ENCODE results near the gene PTPRT. TPM values are rescaled to one million over a fixed set of nuclear protein-coding genes. Genes with fewer than 3 reads are reported as not detected.

PTPRT gene
- total and polyA plus RNA-seq, 11 donors = 0.04 to 2.5 (median 0.25) TPM; not detected in 2

- WGBS, 4 donors = 1 to 2% (median 1%) methylated on average over 15 to 64 of the region's 64 CpGs
- Histone ChIP-seq H3K36me3 (no peaks in the 10 kb centered on the region), H3K9me3 (no peaks in the 10 kb centered on the region), H3K4me3 (peak overlapping the region in 8 of 12 donors; percentile 25 to 47 (median 36)), H3K27ac (no peak overlapping the region), H3K27me3 (peaks cover 9 to 81% (median 47%) of the 10 kb centered on the region in 9 donors), H3K4me1 (peaks cover 0 to 22% (median 5%) of the 10 kb centered on the region in 12 donors)
- DNase-seq (no peak), ATAC-seq (peak in 1 of 4 donors; percentile 27)
- intact Hi-C loops (cut with DNase I) = loop anchor here (2.0 to 10.0 kb wide), 8 partner anchors 654 to 1452 kb away; no protein-coding TSS in a partner anchor
- TF ChIP-seq CTCF (IDR thresholded peaks at IDR 0.05) = no peak
- no peak for TF ChIP-seq POLR2A (IDR thresholded peaks at IDR 0.05)
These were observed 699 bp downstream of the PTPRT start for GRCh38 chr20:43188861-43189553.

GRCh38 chr20:43188234-43188653 is 1.5 kb downstream of the PTPRT start:
- H3K36me3 ChIP-seq = no peaks in the 10 kb centered on the region
- H3K4me1 ChIP-seq = peaks cover 0 to 22% (median 5%) of the 10 kb centered on the region in 12 donors
- DNase-seq (no peak), ATAC-seq (peak in 1 of 4 donors; percentile 22)
- TF ChIP-seq CTCF (IDR thresholded peaks at IDR 0.05) (no peak), POLR2A (IDR thresholded peaks at IDR 0.05) (no peak)
- H3K9me3 ChIP-seq = no peaks in the 10 kb centered on the region
- WGBS, 4 donors = 2 to 7% (median 3%) methylated on average over 15 to 16 of the region's 16 CpGs
- no peak overlapping the region for H3K27ac ChIP-seq
- intact Hi-C loops (cut with DNase I) = loop anchor here (2.0 to 10.0 kb wide), 8 partner anchors 653 to 1451 kb away; no protein-coding TSS in a partner anchor
- peak overlapping the region in 6 of 12 donors; percentile 35 to 47 (median 40) for H3K4me3 ChIP-seq
- peaks cover 9 to 76% (median 47%) of the 10 kb centered on the region in 9 donors for H3K27me3 ChIP-seq

- TF ChIP-seq POLR2A (IDR thresholded peaks at IDR 0.05) (no peak), CTCF (IDR thresholded peaks at IDR 0.05) (peak; percentile 90 to 98 (median 96))
- WGBS, 4 donors = 7% methylated on average over 23 to 24 of the region's 24 CpGs
- DNase-seq (peak; percentile 51 to 76 (median 65)), ATAC-seq (peak in 3 of 4 donors; percentile 47 to 68 (median 52))
- Histone ChIP-seq H3K27ac (no peak overlapping the region), H3K9me3 (no peaks in the 10 kb centered on the region), H3K36me3 (no peaks in the 10 kb centered on the region), H3K4me3 (peak overlapping the region in 5 of 12 donors; percentile 35 to 47 (median 43)), H3K4me1 (peaks cover 0 to 22% (median 5%) of the 10 kb centered on the region in 12 donors), H3K27me3 (peaks cover 9 to 73% (median 47%) of the 10 kb centered on the region in 9 donors)
- intact Hi-C loops (cut with DNase I) = loop anchor here (1.0 to 10.0 kb wide), 9 partner anchors 653 to 1450 kb away; no protein-coding TSS in a partner anchor
These were observed 2.1 kb downstream of the PTPRT start for GRCh38 chr20:43187476-43188233.

GRCh38 chr20:43186312-43186711 is 3.4 kb downstream of the PTPRT start:
- no peak overlapping the region for H3K4me3 ChIP-seq
- H3K9me3 ChIP-seq = no peaks in the 10 kb centered on the region
- peaks cover 9 to 62% (median 39%) of the 10 kb centered on the region in 9 donors for H3K27me3 ChIP-seq
- peaks cover 0 to 22% (median 5%) of the 10 kb centered on the region in 12 donors for H3K4me1 ChIP-seq
- no peaks in the 10 kb centered on the region for H3K36me3 ChIP-seq
- H3K27ac ChIP-seq = no peak overlapping the region
- DNase-seq = no peak
- TF ChIP-seq CTCF (IDR thresholded peaks at IDR 0.05) (no peak), POLR2A (IDR thresholded peaks at IDR 0.05) (no peak)
- intact Hi-C loops (cut with DNase I) = loop anchor here (2.0 to 10.0 kb wide), 8 partner anchors 652 to 1449 kb away; no protein-coding TSS in a partner anchor
- 52 to 60% (median 55%) methylated on average over 9 of the region's 9 CpGs for WGBS, 4 donors
- ATAC-seq = no peak
